Erythroblast (primary cell): ENCODE data around the gene SIL1.

ENCODE experiments used
- GATA1 ChIP-seq: IDR thresholded peaks from 2 replicates; pipeline ENCODE4 v1.6.1; 2011; ENCODE audit warnings: low read depth, mild to moderate bottlenecking, control low read depth, low read length, moderate library complexity
- POLR2A ChIP-seq: IDR thresholded peaks from 2 replicates; pipeline ENCODE4 v1.6.1; 2011; ENCODE audit warnings: mild to moderate bottlenecking, low read length

DNA sequence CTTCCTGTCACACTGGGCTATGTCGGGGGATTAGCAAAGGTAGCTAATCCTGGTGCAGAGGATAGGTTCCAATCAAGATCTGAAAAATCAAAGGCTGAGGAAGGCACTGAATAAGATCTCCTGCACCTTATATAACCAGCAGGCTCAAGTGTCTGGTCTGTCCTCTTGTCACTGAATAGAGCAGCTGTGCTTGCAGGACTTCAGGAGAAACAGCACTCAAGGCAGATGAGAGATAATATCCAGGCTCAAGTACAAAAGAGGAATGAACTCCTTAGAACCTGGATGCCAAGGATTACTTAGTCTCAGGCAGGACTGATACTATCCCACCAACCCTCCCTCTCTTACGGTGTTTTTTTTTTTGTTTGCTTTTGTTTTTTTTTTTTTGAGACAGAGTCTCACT lies 214.2 kb downstream of the SIL1 start:
- TF ChIP-seq POLR2A (no peak), GATA1 (no peak)
